Choroid plexus epithelial cell (primary cell): ENCODE results near the gene IGSF9B.

ENCODE experiments used
- DNase-seq: peaks from one replicate; pipeline ENCODE4 v3.0.0-alpha.2; 2010; ENCODE audit warnings: low read depth
- H3K4me3 ChIP-seq: 2 replicates; pipeline ENCODE4 v1.5.1; 2011; ENCODE audit warnings: low read depth, mild to moderate bottlenecking, control low read depth, low read length, moderate library complexity
- CTCF ChIP-seq: conservative IDR thresholded peaks from 2 replicates; pipeline ENCODE4 v1.5.1; 2011; ENCODE audit warnings: low read depth, mild to moderate bottlenecking, control low read depth, inconsistent platforms, low read length, moderate library complexity

IGSF9B gene

GRCh38 chr11:133966921-133967598 lies 10.3 kb upstream of the IGSF9B start:
- no peak for DNase-seq
- no peak overlapping the region for H3K4me3 ChIP-seq
- TF ChIP-seq CTCF, result no peak

GRCh38 chr11:133966172-133966651 lies 9.4 kb upstream of the IGSF9B start:
- no peak for DNase-seq
- TF ChIP-seq CTCF, result no peak
- H3K4me3 ChIP-seq, result no peak overlapping the region

GRCh38 chr11:133965031-133965601 lies 8.3 kb upstream of the IGSF9B start:
- TF ChIP-seq CTCF, result no peak
- peak; percentile 9 for DNase-seq
- no peak overlapping the region for H3K4me3 ChIP-seq

- no peak for TF ChIP-seq CTCF
- H3K4me3 ChIP-seq, result no peak overlapping the region
Observed at GRCh38 chr11:133964356-133964755, 7.6 kb upstream of the IGSF9B start.

GRCh38 chr11:133961890-133962289 lies 5.1 kb upstream of the IGSF9B start:
- no peak for DNase-seq
- H3K4me3 ChIP-seq, result no peak overlapping the region
- no peak for TF ChIP-seq CTCF

More at GRCh38 chr11:133964356-133964755, 7.6 kb upstream of the IGSF9B start:
- no peak for DNase-seq

GRCh38 chr11:133957900-133958299 lies 1.1 kb upstream of the IGSF9B start:
- no peak overlapping the region for H3K4me3 ChIP-seq
- peak; percentile 34 for DNase-seq
- no peak for TF ChIP-seq CTCF
